PC-9 (cell line): ENCODE results near the gene LAMP1.

Experiments
- EZH2 ChIP-seq: fragments of 200-600 bp; sonication (generic); IDR thresholded peaks from 2 replicates; pipeline ENCODE4 v1.8.0; 2017; ENCODE audit warnings: antibody characterized with exemption, low read depth
- TF ChIP-seq, protein P1 (sequence below): fragments of 200-600 bp; sonication (generic); conservative IDR thresholded peaks from 2 replicates; pipeline ENCODE4 v1.6.1; 2017; ENCODE audit warnings: mixed run types, antibody characterized with exemption, mild to moderate bottlenecking, moderate library complexity

DNA sequence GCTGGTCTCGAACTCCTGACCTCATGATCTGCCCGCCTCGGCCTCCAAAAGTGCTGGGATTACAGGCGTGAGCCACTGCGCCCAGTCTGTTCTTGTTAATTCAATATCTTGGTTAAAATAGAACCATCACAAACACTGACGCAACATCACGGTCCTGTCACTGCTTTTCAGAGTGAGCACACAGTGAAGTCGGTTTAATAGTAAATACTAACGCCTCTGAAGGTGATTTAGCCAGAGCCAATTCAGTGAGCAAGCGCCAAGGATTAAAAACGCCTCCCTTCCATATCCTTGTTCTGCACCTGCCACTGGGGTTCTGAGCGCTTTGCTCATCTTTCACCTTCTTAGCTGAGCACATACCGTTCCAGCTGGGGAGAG lies 30.3 kb downstream of the LAMP1 start:
- no peak for TF ChIP-seq EZH2
- TF ChIP-seq, protein P1, sequence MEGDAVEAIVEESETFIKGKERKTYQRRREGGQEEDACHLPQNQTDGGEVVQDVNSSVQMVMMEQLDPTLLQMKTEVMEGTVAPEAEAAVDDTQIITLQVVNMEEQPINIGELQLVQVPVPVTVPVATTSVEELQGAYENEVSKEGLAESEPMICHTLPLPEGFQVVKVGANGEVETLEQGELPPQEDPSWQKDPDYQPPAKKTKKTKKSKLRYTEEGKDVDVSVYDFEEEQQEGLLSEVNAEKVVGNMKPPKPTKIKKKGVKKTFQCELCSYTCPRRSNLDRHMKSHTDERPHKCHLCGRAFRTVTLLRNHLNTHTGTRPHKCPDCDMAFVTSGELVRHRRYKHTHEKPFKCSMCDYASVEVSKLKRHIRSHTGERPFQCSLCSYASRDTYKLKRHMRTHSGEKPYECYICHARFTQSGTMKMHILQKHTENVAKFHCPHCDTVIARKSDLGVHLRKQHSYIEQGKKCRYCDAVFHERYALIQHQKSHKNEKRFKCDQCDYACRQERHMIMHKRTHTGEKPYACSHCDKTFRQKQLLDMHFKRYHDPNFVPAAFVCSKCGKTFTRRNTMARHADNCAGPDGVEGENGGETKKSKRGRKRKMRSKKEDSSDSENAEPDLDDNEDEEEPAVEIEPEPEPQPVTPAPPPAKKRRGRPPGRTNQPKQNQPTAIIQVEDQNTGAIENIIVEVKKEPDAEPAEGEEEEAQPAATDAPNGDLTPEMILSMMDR = no peak
